CD4-positive, alpha-beta T cell treated with Interleukin-4 for 4 hours (primary cell): ENCODE results near the gene FMNL2.

Source experiments
- DNase-seq: peaks from one replicate; pipeline ENCODE4 v3.0.0-alpha.2; 2020

Gene FMNL2

GRCh38 chr2:152534460-152535135, 199.6 kb downstream of the FMNL2 start:
- DNase-seq, result no peak

- DNase-seq, result no peak
Observed at GRCh38 chr2:152537081-152537651, 202.2 kb downstream of the FMNL2 start.

- DNase-seq, result no peak
Observed at GRCh38 chr2:152539424-152539823, 204.4 kb downstream of the FMNL2 start.

- no peak for DNase-seq
Observed at GRCh38 chr2:152541712-152542111, 206.7 kb downstream of the FMNL2 start.

GRCh38 chr2:152542337-152542994, 207.5 kb downstream of the FMNL2 start:
- no peak for DNase-seq

GRCh38 chr2:152542995-152543481, 208.1 kb downstream of the FMNL2 start:
- no peak for DNase-seq

- no peak for DNase-seq
Observed at GRCh38 chr2:152543717-152544116, 208.7 kb downstream of the FMNL2 start.

- DNase-seq, result no peak
Observed at GRCh38 chr2:152544638-152545037, 209.7 kb downstream of the FMNL2 start.

GRCh38 chr2:152546230-152546837, 211.4 kb downstream of the FMNL2 start:
- DNase-seq, result no peak

- no peak for DNase-seq
Observed at GRCh38 chr2:152548111-152548875, 213.3 kb downstream of the FMNL2 start.

GRCh38 chr2:152548996-152549395, 214.0 kb downstream of the FMNL2 start:
- DNase-seq, result no peak

- no peak for DNase-seq
Observed at GRCh38 chr2:152549423-152549822, 214.4 kb downstream of the FMNL2 start.

GRCh38 chr2:152550386-152550785, 215.4 kb downstream of the FMNL2 start:
- no peak for DNase-seq

GRCh38 chr2:152552888-152553287, 217.9 kb downstream of the FMNL2 start:
- DNase-seq, result no peak

- no peak for DNase-seq
Observed at GRCh38 chr2:152553518-152553917, 218.5 kb downstream of the FMNL2 start.

GRCh38 chr2:152555048-152555447, 220.1 kb downstream of the FMNL2 start:
- DNase-seq, result no peak

GRCh38 chr2:152556506-152556905, 221.5 kb downstream of the FMNL2 start:
- no peak for DNase-seq

- DNase-seq, result no peak
Observed at GRCh38 chr2:152557273-152557888, 222.4 kb downstream of the FMNL2 start.

GRCh38 chr2:152558158-152558984, 223.4 kb downstream of the FMNL2 start:
- DNase-seq, result no peak

GRCh38 chr2:152559008-152559407, 224.0 kb downstream of the FMNL2 start:
- DNase-seq, result no peak

- no peak for DNase-seq
Observed at GRCh38 chr2:152560166-152560565, 225.2 kb downstream of the FMNL2 start.
